ENCODE results near the gene PTPN7. TPM values are rescaled to one million over a fixed set of nuclear protein-coding genes. Genes with fewer than 3 reads are reported as not detected.
A peak's percentile ranks its signal among the peaks of the same experiment; 100 is the strongest.
"Not testable (repeated sequence)": the region's sequence is repeated elsewhere in the genome, so short reads cannot be mapped to it uniquely, and the experiment has no call there.

The PTPN7 gene
- total RNA-seq, 1 donor from 2014 or later, result not detected

GRCh38 chr1:202150602-202151001 is 9.8 kb downstream of the PTPN7 start:
- no peaks in the 10 kb centered on the region for H3K36me3 ChIP-seq
- peaks cover 0 to 4% of the 10 kb centered on the region in 2 donors for H3K4me1 ChIP-seq
- TF ChIP-seq CTCF (IDR thresholded peaks at IDR 0.05), result no peak
- H3K4me3 ChIP-seq, result no peak overlapping the region
- no peaks in the 10 kb centered on the region for H3K9me3 ChIP-seq
- intact Hi-C loops (cut with DNase I), result no loop called here
- no peak for DNase-seq (ENCODE audit: low spot score in 2 of 2)
- H3K27ac ChIP-seq, result no peak overlapping the region
- no peaks in the 10 kb centered on the region for H3K27me3 ChIP-seq

GRCh38 chr1:202150187-202150586 is 10.2 kb downstream of the PTPN7 start:
- H3K4me1 ChIP-seq, result peaks cover 3% of the 10 kb centered on the region in 2 donors
- no peaks in the 10 kb centered on the region for H3K9me3 ChIP-seq
- H3K36me3 ChIP-seq, result no peaks in the 10 kb centered on the region
- no peaks in the 10 kb centered on the region for H3K27me3 ChIP-seq
- no peak overlapping the region for H3K4me3 ChIP-seq
- TF ChIP-seq CTCF (IDR thresholded peaks at IDR 0.05), result no peak
- no peak overlapping the region for H3K27ac ChIP-seq
- DNase-seq (ENCODE audit: low spot score in 2 of 2), result no peak
- intact Hi-C loops (cut with DNase I), result no loop called here

- Histone ChIP-seq H3K36me3 (no peaks in the 10 kb centered on the region), H3K9me3 (no peaks in the 10 kb centered on the region), H3K27ac (no peak overlapping the region), H3K27me3 (no peaks in the 10 kb centered on the region), H3K4me3 (no peak overlapping the region), H3K4me1 (peaks cover 0 to 3% of the 10 kb centered on the region in 2 donors)
- no peak for TF ChIP-seq CTCF (IDR thresholded peaks at IDR 0.05)
- intact Hi-C loops (cut with DNase I), result no loop called here
- no peak for DNase-seq (ENCODE audit: low spot score in 2 of 2)
These were observed 10.8 kb downstream of the PTPN7 start for GRCh38 chr1:202149566-202149965.

GRCh38 chr1:202148391-202148790 is 12.0 kb downstream of the PTPN7 start:
- DNase-seq (ENCODE audit: low spot score in 2 of 2), result no peak
- Histone ChIP-seq H3K27me3 (no peaks in the 10 kb centered on the region), H3K36me3 (no peaks in the 10 kb centered on the region), H3K27ac (no peak overlapping the region), H3K9me3 (no peaks in the 10 kb centered on the region), H3K4me1 (peaks cover 0 to 3% of the 10 kb centered on the region in 2 donors), H3K4me3 (no peak overlapping the region)
- intact Hi-C loops (cut with DNase I), result no loop called here
- no peak for TF ChIP-seq CTCF (IDR thresholded peaks at IDR 0.05)

- H3K27me3 ChIP-seq, result no peaks in the 10 kb centered on the region
- intact Hi-C loops (cut with DNase I), result no loop called here
- no peaks in the 10 kb centered on the region for H3K36me3 ChIP-seq
- H3K4me1 ChIP-seq, result peaks cover 3 to 15% of the 10 kb centered on the region in 2 donors
- H3K9me3 ChIP-seq, result no peaks in the 10 kb centered on the region
- TF ChIP-seq CTCF (IDR thresholded peaks at IDR 0.05), result no peak
- H3K27ac ChIP-seq, result no peak overlapping the region
- no peak for DNase-seq (ENCODE audit: low spot score in 2 of 2)
- H3K4me3 ChIP-seq, result no peak overlapping the region
These were observed 13.4 kb downstream of the PTPN7 start for GRCh38 chr1:202146993-202147392.

GRCh38 chr1:202146279-202146678 is 14.1 kb downstream of the PTPN7 start:
- H3K36me3 ChIP-seq, result no peaks in the 10 kb centered on the region
- no peak for TF ChIP-seq CTCF (IDR thresholded peaks at IDR 0.05)
- H3K27ac ChIP-seq, result no peak overlapping the region
- no peak for DNase-seq (ENCODE audit: low spot score in 2 of 2)
- no peaks in the 10 kb centered on the region for H3K9me3 ChIP-seq
- no peak overlapping the region for H3K4me3 ChIP-seq
- H3K27me3 ChIP-seq, result no peaks in the 10 kb centered on the region
- intact Hi-C loops (cut with DNase I), result no loop called here
- peaks cover 3 to 20% of the 10 kb centered on the region in 2 donors for H3K4me1 ChIP-seq

- intact Hi-C loops (cut with DNase I); H3K27me3 ChIP-seq; DNase-seq (ENCODE audit: low spot score in 2 of 2); H3K36me3 ChIP-seq; H3K9me3 ChIP-seq: not testable (repeated sequence)
- peak overlapping the region; percentile 96 for H3K27ac ChIP-seq
- H3K4me1 ChIP-seq, result peaks cover 3 to 21% of the 10 kb centered on the region in 2 donors
- H3K4me3 ChIP-seq, result peak overlapping the region in 1 of 2 donors; percentile 98
These were observed 14.7 kb downstream of the PTPN7 start for GRCh38 chr1:202145744-202146140.
